Measurements from ENCODE around the gene OR10G3.
"Not testable (repeated sequence)": the region's sequence is repeated elsewhere in the genome, so short reads cannot be mapped to it uniquely, and the experiment has no call there.

The OR10G3 gene, protein sequence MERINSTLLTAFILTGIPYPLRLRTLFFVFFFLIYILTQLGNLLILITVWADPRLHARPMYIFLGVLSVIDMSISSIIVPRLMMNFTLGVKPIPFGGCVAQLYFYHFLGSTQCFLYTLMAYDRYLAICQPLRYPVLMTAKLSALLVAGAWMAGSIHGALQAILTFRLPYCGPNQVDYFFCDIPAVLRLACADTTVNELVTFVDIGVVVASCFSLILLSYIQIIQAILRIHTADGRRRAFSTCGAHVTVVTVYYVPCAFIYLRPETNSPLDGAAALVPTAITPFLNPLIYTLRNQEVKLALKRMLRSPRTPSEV

DNA sequence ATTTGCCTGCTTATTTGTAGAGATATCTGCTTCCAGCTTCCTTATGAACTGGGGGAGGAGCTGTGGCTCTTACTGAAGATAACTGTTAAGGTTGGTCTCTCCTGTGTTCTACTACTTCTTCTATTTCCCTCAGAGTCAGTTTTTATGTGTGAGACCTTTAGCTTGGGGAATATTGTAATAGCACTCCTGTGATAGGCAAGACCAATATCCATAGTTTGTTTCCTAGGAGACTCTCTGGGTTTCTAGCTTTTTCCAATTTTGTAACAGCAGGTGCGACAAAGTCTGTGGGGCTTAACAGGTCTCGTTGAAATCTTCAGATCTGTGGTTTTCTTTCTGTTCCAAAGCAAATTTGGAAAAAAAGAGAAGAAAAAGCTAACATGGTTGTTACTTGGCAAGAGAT lies at the start of gene OR10G3:
TSS of gene OR10G3 (minus strand) at position 101 of the 400 bp plus-strand sequence. CDS start 9,332 bp downstream, outside the sequence.
- no peak for DNase-seq (ENCODE audit: low read depth)

DNA sequence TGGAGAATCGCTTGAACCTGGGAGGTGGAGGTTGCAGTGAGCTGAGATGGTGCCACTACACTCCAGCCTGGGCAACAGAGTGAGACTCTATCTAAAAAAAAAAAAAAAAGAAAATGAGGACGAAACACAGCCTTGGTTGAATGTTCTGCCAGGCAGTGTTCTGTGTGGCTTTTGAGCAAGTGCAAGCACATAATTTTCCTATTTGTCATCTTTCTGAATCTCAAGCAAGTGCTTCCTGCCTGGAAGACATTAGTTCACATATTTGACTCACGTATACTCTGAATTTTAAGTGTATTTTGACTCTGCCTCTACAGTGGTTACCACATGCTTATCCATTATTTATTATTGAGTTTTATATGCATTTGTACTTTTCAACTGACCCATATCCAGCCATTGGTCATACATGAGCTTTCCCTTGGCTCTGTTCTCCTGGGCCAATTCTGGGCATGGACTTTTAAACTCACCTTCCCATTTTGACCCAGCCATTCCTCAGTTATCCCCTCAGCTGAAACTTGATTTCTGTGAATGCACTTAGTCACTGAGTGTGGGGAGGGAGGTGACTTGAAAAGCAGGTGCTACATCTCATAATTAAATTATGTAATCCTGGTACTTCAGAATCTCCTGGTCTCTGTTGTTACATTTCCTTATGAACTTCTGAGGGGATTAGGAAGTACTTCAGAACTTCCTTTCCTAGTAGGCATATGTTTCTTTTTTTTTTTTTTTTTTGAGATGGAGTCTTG lies 46.8 kb upstream of the OR10G3 start:
- DNase-seq (ENCODE audit: low read depth), result peak; percentile 57

- no peak for DNase-seq (ENCODE audit: low read depth)
These were observed 37.7 kb upstream of the OR10G3 start for GRCh38 chr14:21617614-21618013.

DNA sequence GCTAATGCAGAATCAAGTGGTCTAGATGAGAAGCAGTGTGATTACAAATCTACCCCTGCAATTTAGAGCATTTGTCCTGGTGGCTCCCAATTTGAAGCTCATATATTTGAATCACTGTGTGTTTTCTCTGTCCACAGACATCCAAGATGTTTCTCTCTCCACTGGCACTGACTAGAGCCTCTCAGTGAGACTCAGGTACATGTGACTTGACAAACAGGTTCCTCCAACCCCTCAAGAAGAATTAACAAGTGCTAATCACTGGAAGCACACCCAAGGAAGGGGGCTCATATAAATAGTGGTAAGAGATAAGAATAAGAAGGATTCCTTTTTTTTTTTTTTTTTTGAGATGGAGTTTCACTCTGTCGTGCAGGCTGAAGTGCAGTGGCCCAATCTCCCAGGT lies 34.4 kb upstream of the OR10G3 start:
- DNase-seq (ENCODE audit: low read depth), result no peak

- peak; percentile 9 for DNase-seq (ENCODE audit: low read depth)
These were observed 32.4 kb upstream of the OR10G3 start for GRCh38 chr14:21612324-21612723.

DNA sequence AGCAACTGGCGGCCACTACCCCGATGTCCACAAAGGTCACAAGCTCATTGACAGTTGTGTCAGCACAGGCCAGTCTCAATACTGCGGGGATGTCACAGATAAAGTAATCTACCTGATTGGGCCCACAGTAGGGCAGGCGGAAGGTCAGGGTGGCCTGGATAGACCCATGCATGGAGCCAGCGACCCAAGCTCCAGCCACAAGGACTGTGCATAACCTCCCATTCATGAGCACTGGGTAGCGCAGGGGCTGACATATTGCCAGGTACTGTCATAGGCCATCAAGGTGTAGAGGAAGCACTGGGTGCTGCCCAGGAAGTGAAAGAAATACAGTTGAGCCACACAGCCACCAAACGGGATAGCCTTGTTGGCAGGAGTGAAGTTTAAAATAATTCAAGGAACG lies 22.3 kb upstream of the OR10G3 start:
- DNase-seq (ENCODE audit: low read depth), result not testable (repeated sequence)

DNA sequence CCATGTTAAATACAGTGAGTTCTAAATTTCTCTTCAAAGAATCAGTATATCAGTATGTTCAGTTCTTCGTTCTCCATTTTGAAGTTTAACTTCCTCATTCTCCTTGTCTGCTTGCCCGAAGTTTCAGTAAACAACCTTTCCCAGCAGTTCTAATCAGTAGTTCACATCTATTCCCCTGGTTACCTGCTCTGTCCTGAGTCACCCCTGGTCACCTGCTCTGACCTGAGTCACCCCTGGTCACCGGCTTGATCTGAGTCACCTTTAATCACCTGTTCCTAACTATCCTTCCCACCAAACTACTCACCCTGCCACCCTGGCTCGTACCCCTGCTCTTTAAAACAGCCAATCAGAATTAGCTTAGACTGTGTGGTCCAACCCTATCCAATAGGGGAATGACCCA lies 9.4 kb upstream of the OR10G3 start:
- DNase-seq (ENCODE audit: low read depth), result no peak

- no peak for DNase-seq (ENCODE audit: low read depth)
These were observed 4.2 kb downstream of the OR10G3 start for GRCh38 chr14:21575661-21576060.

GRCh38 chr14:21572604-21573003 lies 7.3 kb downstream of the OR10G3 start:
- DNase-seq (ENCODE audit: low read depth), result no peak

GRCh38 chr14:21558703-21559170 lies 21.1 kb downstream of the OR10G3 start:
- DNase-seq (ENCODE audit: low read depth), result no peak

GRCh38 chr14:21557084-21557901 lies 22.6 kb downstream of the OR10G3 start:
- DNase-seq (ENCODE audit: low read depth), result peak; percentile 84

DNA sequence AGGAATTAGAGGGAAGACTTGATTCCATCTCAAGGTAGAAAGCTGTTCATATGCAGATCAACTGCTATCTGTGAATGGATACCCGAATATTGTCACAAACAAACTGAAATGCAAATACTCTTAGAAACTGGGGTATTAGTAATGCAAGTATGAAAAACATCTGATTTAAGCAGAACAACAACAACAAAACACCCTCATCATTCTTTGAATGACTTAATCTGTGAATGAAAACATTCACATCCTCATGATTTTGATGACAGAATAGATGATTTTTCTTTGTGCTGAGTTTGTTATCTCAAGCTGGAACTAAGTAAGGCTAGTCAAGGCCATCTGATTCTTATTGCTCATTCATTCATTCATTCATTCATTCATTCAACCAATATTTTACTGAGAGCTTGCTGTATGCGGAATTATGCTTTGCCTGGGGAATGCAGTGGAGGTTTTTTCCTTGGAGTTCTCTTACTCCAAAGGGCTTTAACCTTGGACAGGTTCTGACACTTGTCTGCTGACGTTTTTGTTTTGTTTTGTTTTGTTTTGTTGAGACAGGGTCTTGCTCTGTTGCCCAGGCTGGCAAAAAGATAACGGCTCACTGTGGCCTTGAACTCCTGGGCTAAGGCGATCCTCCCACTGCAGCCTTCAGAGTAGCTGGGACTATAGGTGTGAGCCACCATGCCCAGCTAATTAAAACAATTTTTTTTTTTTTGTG lies 23.3 kb downstream of the OR10G3 start:
- no peak for DNase-seq (ENCODE audit: low read depth)

GRCh38 chr14:21553266-21553665 lies 26.6 kb downstream of the OR10G3 start:
- DNase-seq (ENCODE audit: low read depth), result no peak

DNA sequence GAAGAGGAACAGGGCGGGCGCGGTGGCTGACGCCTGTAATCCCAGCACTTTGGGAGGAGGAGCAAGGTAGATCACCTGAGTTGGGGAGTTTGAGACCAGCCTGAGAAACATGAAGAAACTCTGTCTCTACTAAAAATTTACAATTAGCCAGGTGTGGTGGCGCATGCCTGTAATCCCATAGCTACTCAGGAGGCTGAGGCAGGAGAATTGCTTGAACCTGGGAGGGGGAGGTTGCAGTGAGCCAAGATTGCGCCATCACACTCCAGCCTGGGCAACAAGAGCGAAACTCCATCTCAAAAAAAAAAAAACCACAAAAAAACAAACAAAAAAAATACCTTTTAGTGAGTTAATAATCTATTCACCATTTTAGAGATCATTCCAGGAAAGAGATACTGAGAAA lies 35.3 kb downstream of the OR10G3 start:
- not testable (repeated sequence) for DNase-seq (ENCODE audit: low read depth)

GRCh38 chr14:21543963-21544362 lies 35.9 kb downstream of the OR10G3 start:
- DNase-seq (ENCODE audit: low read depth), result no peak

GRCh38 chr14:21543521-21543960 lies 36.3 kb downstream of the OR10G3 start:
- DNase-seq (ENCODE audit: low read depth), result no peak

DNA sequence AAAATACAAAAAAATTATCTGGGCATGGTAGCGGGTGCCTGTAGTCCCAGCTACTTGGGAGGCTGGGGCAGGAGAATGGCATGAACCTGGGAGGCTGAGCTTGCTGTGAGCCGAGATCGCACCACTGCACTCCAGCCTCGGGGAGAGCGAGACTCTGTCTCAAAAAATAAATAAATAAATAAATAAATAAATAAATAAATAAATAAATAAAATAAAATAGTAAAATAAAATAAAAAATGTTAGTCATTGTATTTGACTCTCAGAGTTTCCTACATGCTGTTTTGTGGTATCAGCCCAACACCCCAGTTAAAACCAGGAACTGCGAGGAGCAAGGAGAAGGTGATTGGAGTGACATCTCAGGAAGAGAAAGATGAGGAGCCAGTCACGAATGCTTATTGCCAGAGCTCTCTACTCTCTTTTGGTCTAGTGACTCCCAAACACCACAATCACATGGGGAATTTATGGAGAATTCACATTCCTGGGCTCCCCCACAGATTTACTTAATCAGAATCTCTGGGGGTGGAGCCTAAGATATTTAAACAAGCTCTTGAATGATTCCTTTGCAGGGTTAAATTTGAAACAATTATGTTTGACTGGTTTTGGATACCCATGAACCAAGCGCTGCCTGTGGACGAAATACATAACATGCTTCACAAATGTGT lies 38.3 kb downstream of the OR10G3 start:
- no peak for DNase-seq (ENCODE audit: low read depth)

DNA sequence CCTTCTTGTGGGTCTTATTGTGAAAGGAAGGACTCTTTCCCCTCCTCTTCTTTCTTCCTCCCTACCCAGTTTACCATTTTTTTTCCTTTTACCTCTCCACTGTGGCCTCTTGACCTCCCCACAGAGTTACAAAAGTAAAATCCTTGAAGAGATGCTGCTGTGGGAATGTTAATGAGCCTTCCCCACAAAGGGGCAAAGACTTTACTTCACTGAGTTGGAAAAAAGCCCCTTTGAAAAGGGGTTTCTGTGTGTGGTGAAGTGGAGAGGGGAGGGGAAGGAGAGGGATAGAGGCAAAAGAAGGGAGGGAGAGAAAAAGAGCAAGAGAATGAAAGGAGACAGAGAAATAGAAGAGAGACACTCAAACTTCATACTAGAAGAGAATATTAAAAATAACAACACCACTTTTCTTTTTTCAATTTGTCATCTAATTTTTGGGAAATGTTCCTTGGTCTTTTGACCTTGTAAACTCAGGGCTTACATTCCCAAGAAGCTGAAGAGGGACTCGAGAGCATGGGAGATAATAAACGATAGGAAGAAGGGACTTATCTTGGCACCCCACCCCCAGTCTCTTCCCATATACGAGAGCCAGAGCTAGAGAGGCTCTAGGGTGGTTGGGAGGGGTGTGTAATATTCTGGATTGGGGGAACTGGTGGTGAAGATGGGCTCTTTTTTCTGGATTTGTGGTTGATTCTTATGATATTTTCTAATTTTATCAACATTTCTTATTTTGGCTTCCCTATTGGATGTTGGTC lies 40.5 kb downstream of the OR10G3 start:
- no peak for DNase-seq (ENCODE audit: low read depth)

- DNase-seq (ENCODE audit: low read depth), result no peak
These were observed 42.8 kb downstream of the OR10G3 start for GRCh38 chr14:21537090-21537424.

GRCh38 chr14:21536418-21537089 lies 43.3 kb downstream of the OR10G3 start:
- no peak for DNase-seq (ENCODE audit: low read depth)

Measured in ELR (cell line).